Measurements from ENCODE around the gene MAPK8IP2.

GRCh38 chr22:50657925-50658324 lies 57.3 kb downstream of the MAPK8IP2 start:
- no peak for TF ChIP-seq POLR2AphosphoS5 (IDR thresholded peaks at IDR 0.05; ENCODE audit: low read depth, low read length)
- TF ChIP-seq POLR2A (IDR thresholded peaks at IDR 0.05; ENCODE audit: low read depth, low read length): no peak
- TF ChIP-seq TAF1 (IDR thresholded peaks at IDR 0.05; ENCODE audit: borderline replicate concordance, low read depth, low read length): no peak
